Measurements from ENCODE around the gene TKT.

DNA sequence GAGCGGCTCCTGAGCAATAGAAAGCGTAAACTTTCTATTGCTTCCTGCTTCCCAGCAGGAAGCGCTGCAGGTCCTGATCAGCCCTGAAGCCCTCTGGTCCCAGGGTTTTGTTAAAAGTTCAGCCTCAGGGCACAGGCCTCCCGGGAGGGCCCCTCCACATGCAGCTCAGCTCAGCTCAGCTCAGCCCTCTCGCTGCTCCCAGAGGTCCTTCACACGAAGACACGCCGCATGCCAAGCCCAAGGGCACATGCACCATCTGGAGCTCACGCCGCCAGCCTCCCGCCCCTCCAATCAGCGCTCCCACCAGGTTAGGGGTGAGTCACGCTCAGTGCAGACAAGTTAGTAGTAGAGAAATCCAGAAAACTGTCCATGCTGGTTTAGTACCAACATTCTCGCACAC lies 12.7 kb downstream of the TKT start:
- TF ChIP-seq, protein P1, sequence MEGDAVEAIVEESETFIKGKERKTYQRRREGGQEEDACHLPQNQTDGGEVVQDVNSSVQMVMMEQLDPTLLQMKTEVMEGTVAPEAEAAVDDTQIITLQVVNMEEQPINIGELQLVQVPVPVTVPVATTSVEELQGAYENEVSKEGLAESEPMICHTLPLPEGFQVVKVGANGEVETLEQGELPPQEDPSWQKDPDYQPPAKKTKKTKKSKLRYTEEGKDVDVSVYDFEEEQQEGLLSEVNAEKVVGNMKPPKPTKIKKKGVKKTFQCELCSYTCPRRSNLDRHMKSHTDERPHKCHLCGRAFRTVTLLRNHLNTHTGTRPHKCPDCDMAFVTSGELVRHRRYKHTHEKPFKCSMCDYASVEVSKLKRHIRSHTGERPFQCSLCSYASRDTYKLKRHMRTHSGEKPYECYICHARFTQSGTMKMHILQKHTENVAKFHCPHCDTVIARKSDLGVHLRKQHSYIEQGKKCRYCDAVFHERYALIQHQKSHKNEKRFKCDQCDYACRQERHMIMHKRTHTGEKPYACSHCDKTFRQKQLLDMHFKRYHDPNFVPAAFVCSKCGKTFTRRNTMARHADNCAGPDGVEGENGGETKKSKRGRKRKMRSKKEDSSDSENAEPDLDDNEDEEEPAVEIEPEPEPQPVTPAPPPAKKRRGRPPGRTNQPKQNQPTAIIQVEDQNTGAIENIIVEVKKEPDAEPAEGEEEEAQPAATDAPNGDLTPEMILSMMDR (IDR thresholded peaks at IDR 0.05): no peak
- peak in 1 of 2 donors; percentile 6 for TF ChIP-seq POLR2AphosphoS5 (IDR thresholded peaks at IDR 0.05)

All from upper lobe of left lung (tissue), 4 donors.